Tibial nerve (tissue), 4 donors: ENCODE data around the gene SERINC2. TPM values are rescaled to one million over a fixed set of nuclear protein-coding genes. Genes with fewer than 3 reads are reported as not detected.

ENCODE experiments used
- DNase-seq, 2 donors: peaks; one replicate each; pipeline ENCODE4 v3.0.0-alpha.2; 2019; ENCODE audit warnings: low spot score in 2 of 2
- H3K27ac ChIP-seq, 4 donors: fragments of 200-600 bp; sonication (generic) in 3 of 4; one replicate each; pipeline ENCODE4 v1.5.1; 2017 to 2019; ENCODE audit warnings: mild to moderate bottlenecking in 1 of 4
- H3K27me3 ChIP-seq, 2 donors: fragments of 200-600 bp; sonication (generic) in 1 of 2; one replicate each; pipeline versions ENCODE4 v1.5.1 to v1.6.0; 2017 to 2019
- H3K36me3 ChIP-seq, 3 donors: fragments of 200-600 bp; sonication (generic); one replicate each; pipeline ENCODE4 v1.5.1; 2018 to 2019
- H3K4me1 ChIP-seq, 4 donors: fragments of 200-600 bp; sonication (generic) in 3 of 4; one replicate each; pipeline ENCODE4 v1.5.1; 2017 to 2019
- H3K4me3 ChIP-seq, 4 donors: fragments of 200-600 bp; sonication (generic) in 3 of 4; one replicate each; pipeline ENCODE4 v1.5.1; 2017 to 2019; ENCODE audit warnings: mild to moderate bottlenecking in 1 of 4, moderate library complexity in 1 of 4
- H3K9me3 ChIP-seq, 4 donors: fragments of 200-600 bp; sonication (generic) in 3 of 4; one replicate each; pipeline ENCODE4 v1.5.1; 2017 to 2019
- CTCF ChIP-seq, 5 experiments: fragments of 200-600 bp in 3 of 5; fragments of 450-650 bp in 2 of 5; sonication (generic) in 3 of 5; IDR thresholded peaks; one replicate each; pipeline ENCODE4 v1.5.1; 2016 to 2019; ENCODE audit warnings: antibody characterized with exemption in 5 of 5, mild to moderate bottlenecking in 3 of 5, moderate library complexity in 2 of 5
- EP300 ChIP-seq, 2 donors: sonication (generic); formaldehyde crosslinking; IDR thresholded peaks; one replicate each; pipeline ENCODE4 v1.6.1; 2017; ENCODE audit warnings: antibody characterized with exemption in 2 of 2, mild to moderate bottlenecking in 1 of 2
- POLR2A ChIP-seq, 2 donors: fragments of 450-650 bp; IDR thresholded peaks; one replicate each; pipeline ENCODE4 v1.6.1; 2017; ENCODE audit warnings: antibody characterized with exemption in 2 of 2, mild to moderate bottlenecking in 2 of 2, moderate library complexity in 2 of 2
- WGBS, 2 donors: methylation state at CpG; one replicate each; pipeline ENCODE4 v1.1.5; 2018; 5-methylcytosine and 5-hydroxymethylcytosine counted together
- total RNA-seq, 4 donors: library from RNA; depleted of rRNA; stranded (reverse); fragments of >200 nt; gene quantifications; one replicate each; pipeline ENCODE4 v1.1.0, GENCODE V29; 2016

SERINC2 gene
- total RNA-seq, 4 donors from 2014 or later = 0.42 to 4.3 (median 2.3) TPM

- DNase-seq = no peak
- 22 to 34% methylated on average over 10 of the region's 10 CpGs for WGBS, 2 donors
- Histone ChIP-seq H3K36me3 (peaks cover 0 to 15% (median 0%) of the 10 kb centered on the region in 3 donors), H3K27me3 (no peaks in the 10 kb centered on the region), H3K4me3 (no peak overlapping the region), H3K9me3 (no peaks in the 10 kb centered on the region), H3K4me1 (peaks cover 0 to 48% (median 22%) of the 10 kb centered on the region in 4 donors), H3K27ac (peak overlapping the region in 3 of 4 donors; percentile 1 to 83 (median 75))
- TF ChIP-seq EP300 (IDR thresholded peaks at IDR 0.05) (no peak), POLR2A (IDR thresholded peaks at IDR 0.05) (no peak), CTCF (IDR thresholded peaks at IDR 0.05) (no peak)
These were observed 41.7 kb upstream of the SERINC2 start for GRCh38 chr1:31371121-31371959.

GRCh38 chr1:31372051-31372450 lies 41.0 kb upstream of the SERINC2 start:
- peaks cover 0 to 48% (median 22%) of the 10 kb centered on the region in 4 donors for H3K4me1 ChIP-seq
- no peaks in the 10 kb centered on the region for H3K27me3 ChIP-seq
- 80 to 87% methylated on average over 3 of the region's 3 CpGs for WGBS, 2 donors
- H3K4me3 ChIP-seq = no peak overlapping the region
- peak overlapping the region; percentile 1 to 83 (median 40) for H3K27ac ChIP-seq
- no peak for DNase-seq
- H3K36me3 ChIP-seq = peaks cover 0 to 8% (median 0%) of the 10 kb centered on the region in 3 donors
- TF ChIP-seq CTCF (IDR thresholded peaks at IDR 0.05) (no peak), POLR2A (IDR thresholded peaks at IDR 0.05) (no peak), EP300 (IDR thresholded peaks at IDR 0.05) (no peak)
- no peaks in the 10 kb centered on the region for H3K9me3 ChIP-seq

GRCh38 chr1:31372751-31373055 lies 40.3 kb upstream of the SERINC2 start:
- 52 to 69% methylated on average over 5 to 10 of the region's 10 CpGs for WGBS, 2 donors
- Histone ChIP-seq H3K27me3 (no peaks in the 10 kb centered on the region), H3K4me3 (peak overlapping the region; percentile 17 to 49 (median 38)), H3K4me1 (peaks cover 0 to 48% (median 22%) of the 10 kb centered on the region in 4 donors), H3K9me3 (no peaks in the 10 kb centered on the region), H3K27ac (peak overlapping the region; percentile 6 to 83 (median 71)), H3K36me3 (peaks cover 0 to 4% (median 0%) of the 10 kb centered on the region in 3 donors)
- DNase-seq = no peak
- no peak for TF ChIP-seq POLR2A (IDR thresholded peaks at IDR 0.05)
- TF ChIP-seq CTCF (IDR thresholded peaks at IDR 0.05) = no peak
- TF ChIP-seq EP300 (IDR thresholded peaks at IDR 0.05) = no peak

- DNase-seq = peak; percentile 38 to 44
- H3K4me3 ChIP-seq = peak within 1 kb of the TSS; percentile 17 to 49 (median 38)
- WGBS, 2 donors = 0 to 3% methylated on average over 23 to 32 of the region's 44 CpGs
- TF ChIP-seq POLR2A (IDR thresholded peaks at IDR 0.05) (peak in 1 of 2 donors; percentile 26), CTCF (IDR thresholded peaks at IDR 0.05) (no peak)
- no peaks in the 10 kb centered on the region for H3K27me3 ChIP-seq
- H3K4me1 ChIP-seq = peaks cover 0 to 45% (median 22%) of the 10 kb centered on the region in 4 donors
- peak within 1 kb of the TSS; percentile 6 to 83 (median 71) for H3K27ac ChIP-seq
- H3K9me3 ChIP-seq = no peaks in the 10 kb centered on the region
- no peaks in the 10 kb centered on the region for H3K36me3 ChIP-seq
These were observed 39.7 kb upstream of the SERINC2 start, which contains the start of gene FABP3 for GRCh38 chr1:31373056-31373896. FABP3 (minus strand) TSS chr1:31373076; CDS start chr1:31373014, 62 bp downstream.
